ENCODE measurements around the gene DLX5. TPM values are rescaled to one million over a fixed set of nuclear protein-coding genes. Genes with fewer than 3 reads are reported as not detected.

The DLX5 gene
- not detected in 2 replicates for total RNA-seq

DNA sequence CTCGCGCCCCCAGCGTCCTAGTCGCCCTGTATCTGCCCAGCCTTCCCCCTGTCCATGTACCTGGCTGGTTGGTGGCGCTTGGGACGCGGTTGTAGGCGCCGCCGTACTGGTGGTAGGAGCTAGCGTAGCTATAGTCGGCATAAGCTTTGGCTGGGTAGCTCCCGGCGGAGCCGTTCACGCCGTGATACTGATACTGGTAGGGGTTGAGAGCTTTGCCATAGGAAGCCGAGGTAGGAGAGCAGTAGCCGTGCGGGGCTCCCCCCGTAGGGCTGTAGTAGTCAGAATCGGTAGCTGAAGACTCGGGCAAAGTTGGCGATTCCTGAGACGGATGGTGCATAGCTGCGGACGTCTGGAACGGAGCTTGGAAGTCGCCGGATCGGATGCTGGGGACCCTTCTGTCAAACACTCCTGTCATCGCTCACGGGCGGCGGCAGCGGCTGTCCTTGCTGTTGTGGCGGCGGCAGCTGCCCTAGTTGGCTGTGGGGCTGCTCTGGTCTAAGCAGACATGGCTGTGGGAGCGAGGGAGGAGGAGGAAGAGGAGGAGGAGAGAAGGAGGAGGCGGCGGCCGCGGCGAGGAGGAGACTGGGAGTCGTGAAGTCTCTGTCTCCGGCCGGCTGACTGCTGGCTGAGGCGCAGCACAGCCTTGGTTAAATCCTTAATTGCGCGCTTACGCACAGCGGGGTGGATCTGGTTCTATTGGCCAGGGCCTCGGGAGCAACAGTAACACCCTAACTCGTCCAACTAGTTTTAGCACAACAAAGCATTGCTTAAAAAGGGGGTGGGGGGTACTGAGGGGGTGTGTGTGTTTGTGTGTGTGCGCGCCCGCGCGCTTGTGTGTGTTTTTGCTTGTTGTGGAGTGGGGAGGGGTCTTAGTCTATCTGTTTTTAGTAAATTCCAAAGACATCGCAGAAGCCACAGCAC is at the start of gene DLX5:
Gene DLX5 (minus strand): TSS at position 623 of the 921 bp plus-strand sequence. CDS start 208 bp downstream, at position 415.

DNA sequence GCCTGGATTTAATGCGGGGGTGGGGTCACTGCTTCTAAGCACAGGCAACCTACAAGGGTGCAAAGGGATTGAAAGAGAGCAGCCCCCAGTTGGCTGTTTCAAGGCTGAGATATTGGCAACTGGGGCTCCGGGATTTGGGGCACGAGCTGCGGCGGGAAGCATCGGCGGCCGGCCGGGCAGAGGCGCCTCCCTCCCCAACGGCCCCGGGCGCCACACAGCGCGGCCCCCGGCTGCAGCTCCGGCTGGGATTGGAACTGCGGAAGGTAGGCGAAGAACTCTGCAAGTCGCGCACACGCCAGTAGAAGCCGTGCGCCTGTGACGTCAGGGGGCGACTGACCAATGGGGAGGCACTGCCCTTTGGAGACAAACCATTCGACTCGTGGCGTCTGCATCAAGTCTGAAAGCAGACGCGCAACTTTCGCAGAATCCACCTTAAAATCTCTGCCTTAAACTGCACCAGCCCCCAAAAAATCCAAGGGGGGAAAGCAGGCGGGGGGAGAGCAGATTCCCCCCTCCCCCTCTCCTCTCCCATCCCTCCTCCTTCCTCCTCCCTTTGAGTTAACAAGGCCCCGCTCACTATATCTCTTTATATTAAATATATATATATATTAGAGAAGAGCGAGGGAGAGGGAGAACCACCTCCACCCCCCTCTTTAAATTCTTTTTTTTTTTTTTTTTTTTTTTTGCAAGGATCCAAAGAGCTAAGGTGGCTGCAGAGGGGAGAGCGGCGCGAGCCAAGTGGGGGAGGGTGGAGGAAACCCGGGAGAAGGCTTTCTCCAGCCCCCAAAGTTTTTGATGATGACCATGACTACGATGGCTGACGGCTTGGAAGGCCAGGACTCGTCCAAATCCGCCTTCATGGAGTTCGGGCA is 19.2 kb downstream of the DLX5 start, which contains the start of gene DLX6:
Gene DLX6 (plus strand): TSS at position 371 of the 872 bp plus-strand sequence. CDS start 425 bp downstream, at position 796.

Other genes with a start within 250 kb of the DLX5 start
- not detected in 2 replicates for gene DLX6, start 19.3 kb downstream of the DLX5 start, total RNA-seq
- gene SDHAF3, start 92.9 kb upstream of the DLX5 start, total RNA-seq, result 2.1 and 2.9 TPM in 2 replicates